ENCODE results near the gene GAST.
"Not testable (repeated sequence)": the region's sequence is repeated elsewhere in the genome, so short reads cannot be mapped to it uniquely, and the experiment has no call there.

GAST gene

GRCh38 chr17:41711669-41712400 lies at the start of gene GAST:
Gene GAST, plus strand, starts transcription at chr17:41712331. Its CDS starts 3,106 bp downstream, at chr17:41715437.
- DNase-seq (ENCODE audit: low read depth), result no peak

GRCh38 chr17:41663451-41664171 lies 48.5 kb upstream of the GAST start:
- no peak for DNase-seq (ENCODE audit: low read depth)

- DNase-seq (ENCODE audit: low read depth), result no peak
Measured at GRCh38 chr17:41664172-41664457, 48.0 kb upstream of the GAST start.

- DNase-seq (ENCODE audit: low read depth), result no peak
Measured at GRCh38 chr17:41664587-41665565, 47.3 kb upstream of the GAST start.

- peak; percentile 87 for DNase-seq (ENCODE audit: low read depth)
Measured at GRCh38 chr17:41665566-41666236, 46.4 kb upstream of the GAST start.

GRCh38 chr17:41666237-41666641 lies 45.9 kb upstream of the GAST start:
- DNase-seq (ENCODE audit: low read depth), result peak; percentile 49

GRCh38 chr17:41666708-41667279 lies 45.3 kb upstream of the GAST start:
- DNase-seq (ENCODE audit: low read depth), result peak; percentile 74

GRCh38 chr17:41667280-41668041 lies 44.7 kb upstream of the GAST start:
- DNase-seq (ENCODE audit: low read depth), result no peak

GRCh38 chr17:41672153-41672552 lies 40.0 kb upstream of the GAST start:
- DNase-seq (ENCODE audit: low read depth), result no peak

GRCh38 chr17:41675157-41676057 lies 36.7 kb upstream of the GAST start:
- DNase-seq (ENCODE audit: low read depth), result not testable (repeated sequence)

- DNase-seq (ENCODE audit: low read depth), result no peak
Measured at GRCh38 chr17:41676058-41676419, 36.1 kb upstream of the GAST start.

- DNase-seq (ENCODE audit: low read depth), result no peak
Measured at GRCh38 chr17:41678411-41678906, 33.7 kb upstream of the GAST start.

- peak; percentile 29 for DNase-seq (ENCODE audit: low read depth)
Measured at GRCh38 chr17:41678907-41679739, 33.0 kb upstream of the GAST start.

GRCh38 chr17:41679740-41680425 lies 32.2 kb upstream of the GAST start:
- DNase-seq (ENCODE audit: low read depth), result no peak

- no peak for DNase-seq (ENCODE audit: low read depth)
Measured at GRCh38 chr17:41680426-41681040, 31.6 kb upstream of the GAST start.

GRCh38 chr17:41681776-41682175 lies 30.4 kb upstream of the GAST start:
- DNase-seq (ENCODE audit: low read depth), result no peak

- no peak for DNase-seq (ENCODE audit: low read depth)
Measured at GRCh38 chr17:41682631-41683030, 29.5 kb upstream of the GAST start.
